ENCODE data around the gene POGK.
A peak's percentile ranks its signal among the peaks of the same experiment; 100 is the strongest.
"Not testable (repeated sequence)": the region's sequence is repeated elsewhere in the genome, so short reads cannot be mapped to it uniquely, and the experiment has no call there.

The POGK gene

GRCh38 chr1:166838766-166839599 is at the start of gene POGK:
TSS of gene POGK (plus strand) at chr1:166839475. CDS start at chr1:166840957, 1,482 bp downstream.
- DNase-seq = peak; percentile 86 to 91

GRCh38 chr1:166796620-166797236 is 42.5 kb upstream of the POGK start:
- DNase-seq = no peak

- DNase-seq = no peak
Observed at GRCh38 chr1:166808952-166809351, 30.3 kb upstream of the POGK start.

GRCh38 chr1:166811691-166812090 is 27.6 kb upstream of the POGK start:
- no peak for DNase-seq

- DNase-seq = no peak
Observed at GRCh38 chr1:166813508-166814223, 25.6 kb upstream of the POGK start.

GRCh38 chr1:166814611-166815010 is 24.7 kb upstream of the POGK start:
- DNase-seq = no peak

GRCh38 chr1:166819974-166820373 is 19.3 kb upstream of the POGK start:
- DNase-seq = no peak

GRCh38 chr1:166822385-166822784 is 16.9 kb upstream of the POGK start:
- no peak for DNase-seq

GRCh38 chr1:166827426-166827825 is 11.8 kb upstream of the POGK start:
- DNase-seq = no peak

GRCh38 chr1:166829762-166830161 is 9.5 kb upstream of the POGK start:
- not testable (repeated sequence) for DNase-seq

- DNase-seq = no peak
Observed at GRCh38 chr1:166836733-166837132, 2.5 kb upstream of the POGK start.

GRCh38 chr1:166839600-166840308 is 479 bp downstream of the POGK start:
- peak; percentile 58 to 75 for DNase-seq

- DNase-seq = no peak
Observed at GRCh38 chr1:166840309-166841274, 1.3 kb downstream of the POGK start.

GRCh38 chr1:166843322-166843721 is 4.0 kb downstream of the POGK start:
- DNase-seq = no peak

GRCh38 chr1:166843769-166844596 is 4.7 kb downstream of the POGK start:
- no peak for DNase-seq

- no peak for DNase-seq
Observed at GRCh38 chr1:166844791-166845190, 5.5 kb downstream of the POGK start.

GRCh38 chr1:166848193-166848592 is 8.9 kb downstream of the POGK start:
- no peak for DNase-seq

GRCh38 chr1:166849135-166849534 is 9.9 kb downstream of the POGK start:
- no peak for DNase-seq

GRCh38 chr1:166852918-166853317 is 13.6 kb downstream of the POGK start:
- DNase-seq = no peak

GRCh38 chr1:166855558-166855957 is 16.3 kb downstream of the POGK start:
- no peak for DNase-seq

- no peak for DNase-seq
Observed at GRCh38 chr1:166857995-166858394, 18.7 kb downstream of the POGK start.

All from activated T-cell treated with anti-CD3 and anti-CD28 coated beads, Interleukin-2, amount 50 U/mL, for 48 hours (primary cell).